HepG2 (cell line): Measurements from ENCODE around the gene HES7. TPM values are rescaled to one million over a fixed set of nuclear protein-coding genes. Genes with fewer than 3 reads are reported as not detected.

Experiments
- ATF2 ChIP-seq: sonication (generic); formaldehyde crosslinking; IDR thresholded peaks from 2 replicates; pipeline ENCODE4 v1.4.0; 2020; ENCODE audit warnings: missing genetic modification reagents
- GZF1 ChIP-seq: sonication (generic); formaldehyde crosslinking; IDR thresholded peaks from 2 replicates; pipeline ENCODE4 v1.5.1; 2020; ENCODE audit warnings: mild to moderate bottlenecking, missing genetic modification reagents
- HHEX ChIP-seq: IDR thresholded peaks from 2 replicates; pipeline ENCODE4 v1.6.1; 2016; ENCODE audit warnings: control low read depth
- KDM5B ChIP-seq: sonication (generic); formaldehyde crosslinking; IDR thresholded peaks from 2 replicates; pipeline ENCODE4 v1.4.0; 2020; ENCODE audit warnings: missing genetic modification reagents, mild to moderate bottlenecking, borderline replicate concordance
- POGK ChIP-seq: sonication (generic); formaldehyde crosslinking; conservative IDR thresholded peaks from 2 replicates; pipeline ENCODE4 v1.8.0; 2022; ENCODE audit warnings: mild to moderate bottlenecking, moderate library complexity, missing genetic modification reagents
- SNAPC4 ChIP-seq: sonication (generic); formaldehyde crosslinking; IDR thresholded peaks from 2 replicates; pipeline ENCODE4 v1.4.0; 2020; ENCODE audit warnings: mild to moderate bottlenecking, missing genetic modification reagents
- TSC22D2 ChIP-seq: sonication (generic); formaldehyde crosslinking; IDR thresholded peaks from 2 replicates; pipeline ENCODE4 v1.5.1; 2020; ENCODE audit warnings: missing genetic modification reagents, mild to moderate bottlenecking, borderline replicate concordance
- ZNF512 ChIP-seq: sonication (generic); formaldehyde crosslinking; IDR thresholded peaks from 2 replicates; pipeline ENCODE4 v1.4.0; 2020; ENCODE audit warnings: mild to moderate bottlenecking, missing genetic modification reagents
- ZNF549 ChIP-seq: sonication (generic); formaldehyde crosslinking; IDR thresholded peaks from 2 replicates; pipeline ENCODE4 v1.5.0; 2020; ENCODE audit warnings: missing genetic modification reagents
- ZNF556 ChIP-seq: sonication (generic); formaldehyde crosslinking; IDR thresholded peaks from 2 replicates; pipeline ENCODE4 v1.4.0; 2020; ENCODE audit warnings: mild to moderate bottlenecking, missing genetic modification reagents, borderline replicate concordance
- ZNF577 ChIP-seq: sonication (generic); formaldehyde crosslinking; IDR thresholded peaks from 2 replicates; pipeline ENCODE4 v1.4.0; 2020; ENCODE audit warnings: mild to moderate bottlenecking, low read depth, missing genetic modification reagents, borderline replicate concordance
- ZSCAN29 ChIP-seq: sonication (generic); formaldehyde crosslinking; conservative IDR thresholded peaks from 2 replicates; pipeline ENCODE4 v1.4.0; 2020; ENCODE audit warnings: mild to moderate bottlenecking, missing genetic modification reagents
- polyA plus RNA-seq, 8 experiments: library from polyadenylated mRNA; depleted of rRNA in 3 of 8; stranded (reverse) in 7 of 8; unstranded in 1 of 8; fragments of >200 nt; fragmentation: Illumina TruSeq in 4 of 8; extraction: Trizol in 4 of 8; gene quantifications; 2 replicates each; pipeline versions ENCODE4 v1.2.1 to v1.2.3, GENCODE V29; 2011 to 2016; ENCODE audit warnings: low read depth in 4 of 8, missing spikeins in 1 of 8, mixed read lengths in 1 of 8; ENCODE audit not compliant: insufficient read depth in 1 of 8
- total RNA-seq, 5 experiments: library from RNA; depleted of rRNA; stranded (reverse); fragments of >200 nt; fragmentation: Illumina TruSeq; extraction: Trizol; gene quantifications; 2 replicates each; pipeline ENCODE4 v1.2.3, GENCODE V29; 2016; ENCODE audit warnings: low read depth in 1 of 5

Gene HES7
- total and polyA plus RNA-seq, 2 of the 13 experiments (the other 11 are each of a cell fraction or from before 2014, with no cell fraction given) = not detected

- TF ChIP-seq SNAPC4 (CRISPR knock-in tag) (peak; percentile 100), GZF1 (CRISPR knock-in tag) (no peak), ZNF577 (CRISPR knock-in tag) (no peak), TSC22D2 (CRISPR knock-in tag) (peak; percentile 81), ZNF549 (CRISPR knock-in tag) (0 out of 2 replicates have a peak, but pooled peaks have one; percentile 37), POGK (peak; percentile 89), ZNF556 (no peak), HHEX (CRISPR knock-in tag) (peak; percentile 46; the same call in 1 of the 2 replicates), KDM5B (CRISPR knock-in tag) (no peak), ZNF512 (CRISPR knock-in tag) (no peak), ZSCAN29 (CRISPR knock-in tag) (0 out of 2 replicates have a peak, but pooled peaks have one; percentile 46), ATF2 (peak; percentile 98)
These were observed 49.4 kb upstream of the HES7 start (continued) for GRCh38 chr17:8173056-8173870.
